ENCODE data around the gene FAM72C. TPM values are rescaled to one million over a fixed set of nuclear protein-coding genes. Genes with fewer than 3 reads are reported as not detected.

The FAM72C gene
- total and polyA plus RNA-seq, 2 of the 8 experiments (the other 6 are each of a cell fraction or from before 2014, with no cell fraction given): 1.9 to 6.3 TPM

Small RNAs within 50 kb of the gene (small RNA-seq; reads per million reads assigned to genes)
- gene HIST2H3PS2 (ENCODE audit: insufficient read depth): not detected
